ENCODE data around the gene ZNF813.
"Not testable (repeated sequence)": the region's sequence is repeated elsewhere in the genome, so short reads cannot be mapped to it uniquely, and the experiment has no call there.

DNA sequence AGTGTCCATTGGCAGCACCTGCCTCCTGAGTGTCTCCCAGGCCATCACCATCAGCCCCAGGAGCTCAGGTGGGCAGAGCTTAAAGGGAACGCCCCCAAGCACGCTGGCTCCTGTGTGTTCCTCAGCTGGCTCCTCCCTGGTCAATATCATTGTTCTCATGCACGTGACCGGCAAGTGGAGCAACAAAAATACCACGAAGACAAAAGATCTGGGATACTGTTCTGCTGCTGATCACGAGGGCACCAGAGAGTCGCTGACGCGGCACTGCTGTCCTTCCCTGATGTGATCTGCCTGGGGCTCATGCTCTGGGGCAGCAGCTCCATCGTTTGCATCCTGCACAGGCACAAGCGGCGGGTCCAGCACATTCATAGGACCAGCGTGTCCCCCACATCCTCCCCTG lies 44.5 kb upstream of the ZNF813 start:
- TF ChIP-seq, protein P1, sequence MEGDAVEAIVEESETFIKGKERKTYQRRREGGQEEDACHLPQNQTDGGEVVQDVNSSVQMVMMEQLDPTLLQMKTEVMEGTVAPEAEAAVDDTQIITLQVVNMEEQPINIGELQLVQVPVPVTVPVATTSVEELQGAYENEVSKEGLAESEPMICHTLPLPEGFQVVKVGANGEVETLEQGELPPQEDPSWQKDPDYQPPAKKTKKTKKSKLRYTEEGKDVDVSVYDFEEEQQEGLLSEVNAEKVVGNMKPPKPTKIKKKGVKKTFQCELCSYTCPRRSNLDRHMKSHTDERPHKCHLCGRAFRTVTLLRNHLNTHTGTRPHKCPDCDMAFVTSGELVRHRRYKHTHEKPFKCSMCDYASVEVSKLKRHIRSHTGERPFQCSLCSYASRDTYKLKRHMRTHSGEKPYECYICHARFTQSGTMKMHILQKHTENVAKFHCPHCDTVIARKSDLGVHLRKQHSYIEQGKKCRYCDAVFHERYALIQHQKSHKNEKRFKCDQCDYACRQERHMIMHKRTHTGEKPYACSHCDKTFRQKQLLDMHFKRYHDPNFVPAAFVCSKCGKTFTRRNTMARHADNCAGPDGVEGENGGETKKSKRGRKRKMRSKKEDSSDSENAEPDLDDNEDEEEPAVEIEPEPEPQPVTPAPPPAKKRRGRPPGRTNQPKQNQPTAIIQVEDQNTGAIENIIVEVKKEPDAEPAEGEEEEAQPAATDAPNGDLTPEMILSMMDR (IDR thresholded peaks at IDR 0.05; ENCODE audit: low read depth, low read length) = not testable (repeated sequence)
- TF ChIP-seq EZH2phosphoT487 (IDR thresholded peaks at IDR 0.05; ENCODE audit: low read depth) = not testable (repeated sequence)
